HEK293 (cell line): Measurements from ENCODE around the gene HBA1.
"Not testable (repeated sequence)": the region's sequence is repeated elsewhere in the genome, so short reads cannot be mapped to it uniquely, and the experiment has no call there.

Experiments
- CTCF ChIA-PET: fragments of 350-600 bp; formaldehyde crosslinking; extraction: SDS; loops from one replicate; lab custom pipeline; 2021; ENCODE audit warnings: antibody characterized with exemption; lab: Yijun Ruan, JAX
- POLR2A ChIA-PET: fragments of 300-600 bp; formaldehyde crosslinking; extraction: SDS; loops from one replicate; lab custom pipeline; 2020; ENCODE audit warnings: antibody characterized with exemption, inconsistent platforms; lab: Yijun Ruan, JAX
- H3K27ac ChIP-seq: fragments of 200-500 bp; sonication (Bioruptor generic); 2 replicates; pipeline ENCODE4 v1.5.1; 2014; ENCODE audit warnings: low read depth, low read length, control low read depth, inconsistent platforms; ENCODE audit errors: extremely low read depth
- H3K36me3 ChIP-seq, 2 experiments: fragments of 200-500 bp in 1 of 2; sonication (Bioruptor generic) in 1 of 2; 1 replicate in 1 of 2; 2 replicates in 1 of 2; pipeline ENCODE4 v1.5.1; 2014 to 2017; ENCODE audit warnings: inconsistent platforms in 2 of 2, low read length in 2 of 2; ENCODE audit not compliant: control insufficient read depth in 2 of 2, insufficient read depth in 1 of 2
- H3K4me1 ChIP-seq: fragments of 200-500 bp; sonication (Bioruptor generic); 2 replicates; pipeline ENCODE4 v1.5.1; 2014; ENCODE audit warnings: mild to moderate bottlenecking, low read length, inconsistent platforms; ENCODE audit not compliant: control insufficient read depth, insufficient read depth
- H3K4me3 ChIP-seq: 2 replicates; pipeline ENCODE4 v1.5.1; 2011; ENCODE audit warnings: low read depth, mild to moderate bottlenecking, control low read depth, low read length, moderate library complexity
- H3K9me3 ChIP-seq: fragments of 200-500 bp; sonication (Bioruptor generic); 2 replicates; pipeline ENCODE4 v1.5.1; 2014; ENCODE audit warnings: low read depth, low read length, inconsistent platforms; ENCODE audit not compliant: control insufficient read depth, insufficient read depth
- SCRT1 ChIP-seq: fragments of 450-650 bp; formaldehyde crosslinking; IDR thresholded peaks from 2 replicates; pipeline ENCODE4 v1.5.1; 2016; ENCODE audit warnings: missing biosample characterization, missing genetic modification characterization, borderline replicate concordance
- ZIC2 ChIP-seq: fragments of 450-650 bp; formaldehyde crosslinking; IDR thresholded peaks from 2 replicates; pipeline ENCODE4 v1.5.1; 2016; ENCODE audit warnings: missing biosample characterization, missing genetic modification characterization
- ZNF148 ChIP-seq: fragments of 450-650 bp; formaldehyde crosslinking; IDR thresholded peaks from 2 replicates; pipeline ENCODE4 v1.5.0; 2017; ENCODE audit warnings: missing biosample characterization, missing genetic modification characterization, borderline replicate concordance
- ZNF621 ChIP-seq: fragments of 450-650 bp; formaldehyde crosslinking; IDR thresholded peaks from 2 replicates; pipeline ENCODE4 v1.5.1; 2017; ENCODE audit warnings: missing biosample characterization, missing genetic modification characterization
- ZNF677 ChIP-seq: fragments of 450-650 bp; IDR thresholded peaks from 2 replicates; pipeline ENCODE4 v1.5.0; 2018; ENCODE audit warnings: missing biosample characterization, mild to moderate bottlenecking, missing genetic modification characterization, moderate library complexity
- TF ChIP-seq, protein P1 (sequence below): fragments of 450-650 bp; formaldehyde crosslinking; IDR thresholded peaks from 2 replicates; pipeline ENCODE4 v1.5.1; 2016; ENCODE audit warnings: missing biosample characterization, missing genetic modification characterization
- TF ChIP-seq, protein P2 (sequence below): fragments of 450-650 bp; formaldehyde crosslinking; IDR thresholded peaks from 2 replicates; pipeline ENCODE4 v1.5.1; 2016; ENCODE audit warnings: missing biosample characterization, missing genetic modification characterization
- TF ChIP-seq, protein P3 (sequence below): fragments of 450-650 bp; formaldehyde crosslinking; IDR thresholded peaks from 2 replicates; pipeline ENCODE4 v1.5.1; 2017; ENCODE audit warnings: missing biosample characterization, missing genetic modification characterization
- TF ChIP-seq, protein P4 (sequence below): fragments of 450-650 bp; formaldehyde crosslinking; IDR thresholded peaks from 2 replicates; pipeline ENCODE4 v1.5.1; 2016; ENCODE audit warnings: missing biosample characterization, missing genetic modification characterization

Gene HBA1

DNA sequence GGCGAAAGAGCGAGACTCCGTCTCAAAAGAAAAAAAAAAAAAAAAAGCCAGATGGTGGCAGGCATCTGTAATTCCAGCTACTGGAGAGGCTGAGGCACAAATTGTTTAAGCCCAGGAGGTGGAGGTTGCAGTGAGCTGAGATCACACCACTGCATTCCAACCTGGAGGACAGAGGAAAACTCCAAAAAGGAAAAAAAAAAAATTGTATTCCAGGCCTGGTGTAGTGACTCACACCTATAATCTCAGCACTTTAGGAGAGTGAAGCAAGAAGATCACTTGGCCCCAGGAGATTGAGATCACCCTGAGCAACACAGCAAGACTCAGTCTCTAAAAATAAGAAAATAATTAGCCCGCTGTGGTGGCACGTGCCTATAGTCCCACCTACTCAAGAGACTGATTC, 23.9 kb downstream of the HBA1 start (continued):
- TF ChIP-seq, protein P1, sequence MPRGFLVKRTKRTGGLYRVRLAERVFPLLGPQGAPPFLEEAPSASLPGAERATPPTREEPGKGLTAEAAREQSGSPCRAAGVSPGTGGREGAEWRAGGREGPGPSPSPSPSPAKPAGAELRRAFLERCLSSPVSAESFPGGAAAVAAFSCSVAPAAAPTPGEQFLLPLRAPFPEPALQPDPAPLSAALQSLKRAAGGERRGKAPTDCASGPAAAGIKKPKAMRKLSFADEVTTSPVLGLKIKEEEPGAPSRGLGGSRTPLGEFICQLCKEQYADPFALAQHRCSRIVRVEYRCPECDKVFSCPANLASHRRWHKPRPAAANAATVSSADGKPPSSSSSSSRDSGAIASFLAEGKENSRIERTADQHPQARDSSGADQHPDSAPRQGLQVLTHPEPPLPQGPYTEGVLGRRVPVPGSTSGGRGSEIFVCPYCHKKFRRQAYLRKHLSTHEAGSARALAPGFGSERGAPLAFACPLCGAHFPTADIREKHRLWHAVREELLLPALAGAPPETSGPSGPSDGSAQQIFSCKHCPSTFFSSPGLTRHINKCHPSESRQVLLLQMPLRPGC = 0 out of 2 replicates have a peak, but pooled peaks have one; percentile 59
- TF ChIP-seq, protein P2, sequence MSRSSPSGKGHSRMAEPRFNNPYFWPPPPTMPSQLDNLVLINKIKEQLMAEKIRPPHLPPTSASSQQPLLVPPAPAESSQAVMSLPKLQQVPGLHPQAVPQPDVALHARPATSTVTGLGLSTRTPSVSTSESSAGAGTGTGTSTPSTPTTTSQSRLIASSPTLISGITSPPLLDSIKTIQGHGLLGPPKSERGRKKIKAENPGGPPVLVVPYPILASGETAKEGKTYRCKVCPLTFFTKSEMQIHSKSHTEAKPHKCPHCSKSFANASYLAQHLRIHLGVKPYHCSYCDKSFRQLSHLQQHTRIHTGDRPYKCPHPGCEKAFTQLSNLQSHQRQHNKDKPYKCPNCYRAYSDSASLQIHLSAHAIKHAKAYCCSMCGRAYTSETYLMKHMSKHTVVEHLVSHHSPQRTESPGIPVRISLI (tag by site-specific recombination) = peak; percentile 71; the same call in 1 of the 2 replicates
- TF ChIP-seq ZNF148 (tag by site-specific recombination) (no peak), ZIC2 (tag by site-specific recombination) (peak; percentile 91)
- TF ChIP-seq, protein P3, sequence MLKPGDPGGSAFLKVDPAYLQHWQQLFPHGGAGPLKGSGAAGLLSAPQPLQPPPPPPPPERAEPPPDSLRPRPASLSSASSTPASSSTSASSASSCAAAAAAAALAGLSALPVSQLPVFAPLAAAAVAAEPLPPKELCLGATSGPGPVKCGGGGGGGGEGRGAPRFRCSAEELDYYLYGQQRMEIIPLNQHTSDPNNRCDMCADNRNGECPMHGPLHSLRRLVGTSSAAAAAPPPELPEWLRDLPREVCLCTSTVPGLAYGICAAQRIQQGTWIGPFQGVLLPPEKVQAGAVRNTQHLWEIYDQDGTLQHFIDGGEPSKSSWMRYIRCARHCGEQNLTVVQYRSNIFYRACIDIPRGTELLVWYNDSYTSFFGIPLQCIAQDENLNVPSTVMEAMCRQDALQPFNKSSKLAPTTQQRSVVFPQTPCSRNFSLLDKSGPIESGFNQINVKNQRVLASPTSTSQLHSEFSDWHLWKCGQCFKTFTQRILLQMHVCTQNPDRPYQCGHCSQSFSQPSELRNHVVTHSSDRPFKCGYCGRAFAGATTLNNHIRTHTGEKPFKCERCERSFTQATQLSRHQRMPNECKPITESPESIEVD (tag by site-specific recombination) = peak; percentile 83; the same call in 1 of the 2 replicates
- TF ChIP-seq, all 188 proteins: peak for 18

DNA sequence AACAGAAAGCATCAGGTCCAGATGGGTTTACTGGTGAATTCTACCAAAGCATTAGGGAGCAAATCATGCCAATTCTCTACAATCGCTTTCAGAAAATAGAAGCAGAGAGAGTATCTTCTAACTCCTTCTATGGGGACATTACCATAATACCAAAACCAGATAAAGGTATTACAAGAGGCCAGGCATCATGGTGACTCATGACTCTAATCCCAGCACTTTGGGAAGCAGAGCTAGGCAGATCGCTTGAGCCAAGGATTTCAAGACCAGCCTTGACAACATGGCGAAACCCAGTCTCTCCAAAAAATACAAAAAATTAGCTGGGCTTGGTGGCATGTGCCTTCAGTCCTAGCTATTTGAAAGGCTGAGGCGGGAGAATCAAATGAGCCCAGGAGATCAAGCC, 26.8 kb downstream of the HBA1 start:
- Histone ChIP-seq H3K27ac (no peak overlapping the region), H3K4me1 (no peaks in the 10 kb centered on the region), H3K9me3 (no peaks in the 10 kb centered on the region), H3K36me3 (peaks cover 72 to 83% of the 10 kb centered on the region in 2 experiments), H3K4me3 (no peak overlapping the region)
- ChIA-PET CTCF (no interaction called here), POLR2A (no interaction called here)
- no peak for TF ChIP-seq ZNF621 (tag by site-specific recombination)
- TF ChIP-seq, protein P4, sequence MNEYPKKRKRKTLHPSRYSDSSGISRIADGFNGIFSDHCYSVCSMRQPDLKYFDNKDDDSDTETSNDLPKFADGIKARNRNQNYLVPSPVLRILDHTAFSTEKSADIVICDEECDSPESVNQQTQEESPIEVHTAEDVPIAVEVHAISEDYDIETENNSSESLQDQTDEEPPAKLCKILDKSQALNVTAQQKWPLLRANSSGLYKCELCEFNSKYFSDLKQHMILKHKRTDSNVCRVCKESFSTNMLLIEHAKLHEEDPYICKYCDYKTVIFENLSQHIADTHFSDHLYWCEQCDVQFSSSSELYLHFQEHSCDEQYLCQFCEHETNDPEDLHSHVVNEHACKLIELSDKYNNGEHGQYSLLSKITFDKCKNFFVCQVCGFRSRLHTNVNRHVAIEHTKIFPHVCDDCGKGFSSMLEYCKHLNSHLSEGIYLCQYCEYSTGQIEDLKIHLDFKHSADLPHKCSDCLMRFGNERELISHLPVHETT (tag by site-specific recombination) = no peak
- no peak for TF ChIP-seq ZNF677
- no peak for TF ChIP-seq SCRT1 (tag by site-specific recombination)

GRCh38 chr16:204046-204445, 27.6 kb downstream of the HBA1 start:
- H3K4me3 ChIP-seq, H3K27ac ChIP-seq, H3K9me3 ChIP-seq, POLR2A ChIA-PET, H3K4me1 ChIP-seq: not testable (repeated sequence)
- CTCF ChIA-PET = interaction anchor here (0.6 to 1.4 kb wide), 2 partner anchors 22 to 188 kb away, joined by 3 to 4 read pairs; no protein-coding TSS in a partner anchor
- H3K36me3 ChIP-seq = peaks cover 68 to 83% of the 10 kb centered on the region in 2 experiments

- H3K27ac ChIP-seq, H3K4me3 ChIP-seq, H3K9me3 ChIP-seq, H3K4me1 ChIP-seq: not testable (repeated sequence)
- POLR2A ChIA-PET = interaction anchor here (1.1 kb wide), 1 partner anchor 120 kb away, joined by 3 read pairs; no protein-coding TSS in a partner anchor
- peaks cover 46 to 97% of the 10 kb centered on the region in 2 experiments for H3K36me3 ChIP-seq
- CTCF ChIA-PET = interaction anchor here (0.6 to 1.2 kb wide), 5 partner anchors 9 to 1618 kb away, joined by 3 to 5 read pairs (median 3); partner anchors contain the start of gene FAHD1
These were observed 32.9 kb downstream of the HBA1 start for GRCh38 chr16:209359-209758.

DNA sequence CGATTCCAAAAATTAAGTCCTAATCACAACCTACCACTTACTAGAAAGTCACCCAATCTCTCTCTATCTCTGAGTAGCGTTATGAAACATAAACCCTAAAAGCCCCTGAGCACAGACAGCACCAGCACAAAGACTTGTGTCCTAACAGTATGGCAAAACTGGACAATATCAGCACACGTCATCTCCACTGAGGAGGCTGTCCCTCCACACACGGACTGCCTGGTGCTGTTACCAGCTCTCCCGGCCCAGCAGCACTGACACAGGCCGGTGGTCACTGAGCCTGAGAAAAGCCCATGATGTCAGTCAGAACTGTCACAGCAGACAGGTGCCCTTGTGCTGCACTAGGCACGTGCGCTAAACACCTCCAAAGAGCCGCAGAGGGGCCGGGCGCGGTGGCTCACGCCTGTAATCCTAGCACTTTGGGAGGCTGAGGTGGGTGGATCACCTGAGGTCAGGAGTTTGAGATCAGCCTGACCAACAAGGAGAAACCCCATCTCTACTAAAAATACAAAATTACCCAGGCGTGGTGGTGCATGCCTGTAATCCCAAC, 35.2 kb downstream of the HBA1 start:
- H3K27ac ChIP-seq, H3K9me3 ChIP-seq, H3K4me1 ChIP-seq, CTCF ChIA-PET, H3K4me3 ChIP-seq: not testable (repeated sequence)
- POLR2A ChIA-PET = interaction anchor here (0.6 to 0.7 kb wide), 2 partner anchors 9 to 20 kb away, joined by 3 to 5 read pairs; no protein-coding TSS in a partner anchor
- peaks cover 55 to 96% of the 10 kb centered on the region in 2 experiments; a peak in 2 of 3 replicates for H3K36me3 ChIP-seq
